ENCODE measurements around the gene C2orf92. TPM values are rescaled to one million over a fixed set of nuclear protein-coding genes. Genes with fewer than 3 reads are reported as not detected.

Gene C2orf92
- total and polyA plus RNA-seq, 7 donors = 2.9 to 22.7 (median 6.0) TPM; not detected in 2

- Histone ChIP-seq H3K27me3 (no peaks in the 10 kb centered on the region), H3K9me3 (no peaks in the 10 kb centered on the region), H3K4me1 (no peaks in the 10 kb centered on the region), H3K4me3 (no peak overlapping the region), H3K27ac (no peak overlapping the region), H3K36me3 (no peaks in the 10 kb centered on the region)
- intact Hi-C loops (cut with DNase I) = no loop called here
- no peak for DNase-seq
- no peak for TF ChIP-seq POLR2A (IDR thresholded peaks at IDR 0.05)
- no peak for TF ChIP-seq CTCF (IDR thresholded peaks at IDR 0.05)
- no peak for TF ChIP-seq POLR2AphosphoS5 (IDR thresholded peaks at IDR 0.05)
- TF ChIP-seq EP300 (IDR thresholded peaks at IDR 0.05) = no peak
- 95 to 98% methylated on average over 13 of the region's 13 CpGs for whole genome bisulfite sequencing, 2 donors
Observed at GRCh38 chr2:97706112-97706511, 36.6 kb downstream of the C2orf92 start.

- Histone ChIP-seq H3K36me3 (no peaks in the 10 kb centered on the region), H3K4me1 (no peaks in the 10 kb centered on the region), H3K27ac (no peak overlapping the region), H3K27me3 (no peaks in the 10 kb centered on the region), H3K9me3 (no peaks in the 10 kb centered on the region), H3K4me3 (no peak overlapping the region)
- intact Hi-C loops (cut with DNase I) = no loop called here
- no peak for TF ChIP-seq EP300 (IDR thresholded peaks at IDR 0.05)
- no peak for TF ChIP-seq CTCF (IDR thresholded peaks at IDR 0.05)
- TF ChIP-seq POLR2AphosphoS5 (IDR thresholded peaks at IDR 0.05) = no peak
- no peak for TF ChIP-seq POLR2A (IDR thresholded peaks at IDR 0.05)
- no peak for DNase-seq
- 82 to 85% methylated on average over 11 of the region's 11 CpGs for WGBS, 2 donors
Observed at GRCh38 chr2:97706708-97707345, 37.3 kb downstream of the C2orf92 start.

- no peaks in the 10 kb centered on the region for H3K9me3 ChIP-seq
- intact Hi-C loops (cut with DNase I) = no loop called here
- no peak for TF ChIP-seq POLR2AphosphoS5 (IDR thresholded peaks at IDR 0.05)
- no peak for TF ChIP-seq CTCF (IDR thresholded peaks at IDR 0.05)
- no peak for TF ChIP-seq POLR2A (IDR thresholded peaks at IDR 0.05)
- no peak for TF ChIP-seq EP300 (IDR thresholded peaks at IDR 0.05)
- H3K4me1 ChIP-seq = no peaks in the 10 kb centered on the region
- H3K27me3 ChIP-seq = no peaks in the 10 kb centered on the region
- no peak overlapping the region for H3K4me3 ChIP-seq
- no peak overlapping the region for H3K27ac ChIP-seq
- WGBS, 2 donors = 37 to 73% methylated on average over 11 of the region's 11 CpGs
- no peaks in the 10 kb centered on the region for H3K36me3 ChIP-seq
- peak; percentile 56 for DNase-seq
Observed at GRCh38 chr2:97707362-97708047, 38.0 kb downstream of the C2orf92 start.

GRCh38 chr2:97708048-97708380, 38.5 kb downstream of the C2orf92 start:
- intact Hi-C loops (cut with DNase I) = no loop called here
- no peaks in the 10 kb centered on the region for H3K9me3 ChIP-seq
- DNase-seq = no peak
- no peaks in the 10 kb centered on the region for H3K36me3 ChIP-seq
- no peak overlapping the region for H3K4me3 ChIP-seq
- 66 to 90% methylated on average over 4 of the region's 4 CpGs for WGBS, 2 donors
- no peak for TF ChIP-seq EP300 (IDR thresholded peaks at IDR 0.05)
- TF ChIP-seq CTCF (IDR thresholded peaks at IDR 0.05) = no peak
- TF ChIP-seq POLR2A (IDR thresholded peaks at IDR 0.05) = no peak
- TF ChIP-seq POLR2AphosphoS5 (IDR thresholded peaks at IDR 0.05) = no peak
- no peak overlapping the region for H3K27ac ChIP-seq
- no peaks in the 10 kb centered on the region for H3K27me3 ChIP-seq
- no peaks in the 10 kb centered on the region for H3K4me1 ChIP-seq

All from sigmoid colon (tissue), 7 donors.